Thyroid gland (tissue), 4 donors: ENCODE results near the gene RPS6KA5.

Source experiments
- CTCF ChIP-seq, 6 experiments: fragments of 200-600 bp in 3 of 6; fragments of 450-650 bp in 3 of 6; sonication (generic) in 3 of 6; IDR thresholded peaks; one replicate each; pipeline ENCODE4 v1.5.1; 2016 to 2019; ENCODE audit warnings: antibody characterized with exemption in 6 of 6, mild to moderate bottlenecking in 2 of 6, inconsistent platforms in 1 of 6, moderate library complexity in 1 of 6
- POLR2A ChIP-seq, 2 donors: fragments of 450-650 bp; IDR thresholded peaks; one replicate each; pipeline ENCODE4 v1.6.1; 2017; ENCODE audit warnings: antibody characterized with exemption in 2 of 2, mild to moderate bottlenecking in 2 of 2, moderate library complexity in 1 of 2

- no peak for TF ChIP-seq CTCF (IDR thresholded peaks at IDR 0.05)
- no peak for TF ChIP-seq POLR2A (IDR thresholded peaks at IDR 0.05)
Observed at GRCh38 chr14:90922141-90922540, 138.3 kb downstream of the RPS6KA5 start.
